ENCODE measurements around the gene RAB10.

GRCh38 chr2:26074676-26075075, 40.8 kb downstream of the RAB10 start:
- TF ChIP-seq CTCF (IDR thresholded peaks at IDR 0.05) (no peak), POLR2A (IDR thresholded peaks at IDR 0.05) (no peak), POLR2AphosphoS5 (IDR thresholded peaks at IDR 0.05) (no peak)

Measured in prostate gland (tissue), 2 donors.